CD4-positive, alpha-beta T cell treated with Interferon gamma for 1 hour (primary cell): Measurements from ENCODE around the gene TJP3.
A peak's percentile ranks its signal among the peaks of the same experiment; 100 is the strongest.

Source experiments
- DNase-seq: peaks from one replicate; pipeline ENCODE4 v3.0.0-alpha.2; 2020

The TJP3 gene

DNA sequence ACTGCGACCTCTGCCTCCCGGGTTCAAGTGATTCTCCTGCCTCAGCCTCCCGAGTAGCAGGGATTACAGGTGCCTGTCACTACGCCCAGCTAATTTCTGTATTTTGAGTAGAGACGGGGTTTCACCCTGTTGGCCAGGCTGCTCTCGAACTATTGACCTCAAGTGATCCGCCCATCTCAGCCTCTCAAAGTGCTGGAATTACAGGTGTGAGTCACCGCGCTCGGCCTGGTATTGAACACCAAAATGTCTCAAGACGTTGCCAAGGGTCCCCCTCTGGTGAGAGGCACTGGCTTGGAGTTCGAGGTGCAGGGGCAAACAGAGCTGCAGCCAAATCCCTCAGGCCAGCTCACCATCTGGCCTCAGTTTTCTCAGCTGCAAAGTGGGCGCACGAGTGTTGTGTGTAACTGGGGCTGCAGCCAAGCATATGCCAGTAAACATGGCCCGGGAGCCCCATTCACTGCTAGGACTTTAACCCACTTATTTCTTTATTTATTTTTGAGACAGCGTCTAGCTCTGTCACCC, 8.0 kb downstream of the TJP3 start:
- DNase-seq: no peak

DNA sequence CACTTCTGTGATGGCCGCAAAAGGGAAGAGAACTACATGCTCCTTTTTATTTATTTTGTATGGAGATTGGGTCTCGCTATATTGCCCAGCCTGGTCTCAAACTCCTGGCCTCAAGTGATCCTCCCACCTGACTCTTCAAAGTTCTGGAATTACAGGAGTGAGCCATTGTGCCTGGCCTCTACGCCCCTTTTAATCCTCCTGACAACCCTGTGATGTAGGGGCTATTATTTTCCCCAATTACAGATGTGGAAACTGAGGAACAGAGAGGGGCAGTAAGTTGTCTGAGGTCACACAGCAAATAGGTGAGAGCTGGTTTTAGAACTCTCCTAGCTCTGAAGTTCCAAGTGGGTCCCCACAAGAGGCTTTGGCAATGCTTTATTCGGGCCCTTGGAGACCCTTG, 11.7 kb downstream of the TJP3 start:
- no peak for DNase-seq

- no peak for DNase-seq
Measured at GRCh38 chr19:3720349-3720917, 12.2 kb downstream of the TJP3 start.

- DNase-seq: peak; percentile 88
Measured at GRCh38 chr19:3721131-3721886, 13.1 kb downstream of the TJP3 start.

GRCh38 chr19:3721887-3722442, 13.8 kb downstream of the TJP3 start:
- DNase-seq: no peak

- no peak for DNase-seq
Measured at GRCh38 chr19:3722443-3723109, 14.4 kb downstream of the TJP3 start.

DNA sequence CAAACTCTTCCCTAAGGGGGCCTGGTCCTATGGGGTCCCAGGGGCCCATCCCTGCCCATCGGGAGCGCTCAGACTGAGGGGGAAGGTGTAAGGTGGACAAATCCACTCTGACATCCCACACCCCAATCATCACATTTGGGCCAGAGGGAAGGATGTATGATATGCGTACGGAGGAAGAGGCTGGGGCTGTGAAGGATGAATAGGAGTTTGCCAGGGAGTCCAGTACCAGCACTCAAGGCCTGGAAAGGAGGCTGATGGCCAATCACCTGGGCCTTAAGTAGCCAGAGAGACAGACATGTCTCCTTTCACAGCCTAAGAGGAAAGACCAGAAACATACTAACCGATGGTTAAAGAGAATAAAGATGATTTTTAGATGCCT, 14.9 kb downstream of the TJP3 start:
- no peak for DNase-seq

- no peak for DNase-seq
Measured at GRCh38 chr19:3723883-3724282, 15.7 kb downstream of the TJP3 start.

DNA sequence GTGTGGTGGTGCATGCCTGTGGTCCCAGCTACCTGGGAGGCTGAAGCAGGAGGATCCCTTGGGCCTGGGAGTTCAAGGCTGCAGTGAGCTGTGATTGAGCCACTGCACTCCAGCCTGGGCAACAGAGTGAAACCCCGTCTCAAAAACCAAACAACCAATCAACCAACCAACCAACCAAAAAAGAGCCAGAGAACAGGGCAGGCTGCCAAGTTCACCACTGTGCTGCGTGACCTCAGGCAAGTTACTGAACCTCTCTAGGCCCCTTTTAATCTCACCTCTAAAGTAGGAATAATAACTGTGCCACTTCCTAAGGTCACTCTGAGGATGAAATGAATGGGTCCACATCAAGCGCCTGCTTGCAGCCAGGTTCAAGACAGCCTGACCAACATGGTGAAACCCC, 16.9 kb downstream of the TJP3 start:
- no peak for DNase-seq

- no peak for DNase-seq
Measured at GRCh38 chr19:3725640-3726310, 17.6 kb downstream of the TJP3 start.

DNA sequence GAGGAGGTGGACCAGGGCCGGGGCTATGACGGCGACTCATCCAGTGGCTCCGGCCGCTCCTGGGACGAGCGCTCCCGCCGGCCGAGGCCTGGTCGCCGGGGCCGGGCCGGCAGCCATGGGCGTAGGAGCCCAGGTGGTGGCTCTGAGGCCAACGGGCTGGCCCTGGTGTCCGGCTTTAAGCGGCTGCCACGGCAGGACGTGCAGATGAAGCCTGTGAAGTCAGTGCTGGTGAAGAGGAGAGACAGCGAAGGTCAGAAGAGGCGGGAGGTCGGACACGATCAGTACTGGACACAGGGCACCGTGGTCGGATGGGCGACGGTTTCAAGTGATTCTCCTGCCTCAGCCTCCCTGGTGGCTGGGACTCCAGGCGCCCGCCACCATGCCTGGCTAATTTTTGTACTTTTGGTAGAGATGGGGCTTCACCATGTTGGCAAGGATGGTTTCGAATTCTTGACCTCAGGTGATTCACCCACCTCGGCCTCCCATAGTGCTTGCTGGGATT, 22.3 kb downstream of the TJP3 start:
- DNase-seq: no peak

- no peak for DNase-seq
Measured at GRCh38 chr19:3732108-3732507, 23.9 kb downstream of the TJP3 start.

- DNase-seq: no peak
Measured at GRCh38 chr19:3733549-3734309, 25.5 kb downstream of the TJP3 start.

GRCh38 chr19:3734310-3734600, 26.1 kb downstream of the TJP3 start:
- DNase-seq: no peak

- DNase-seq: no peak
Measured at GRCh38 chr19:3736106-3736724, 28.0 kb downstream of the TJP3 start.

- DNase-seq: no peak
Measured at GRCh38 chr19:3737487-3738205, 29.5 kb downstream of the TJP3 start.

GRCh38 chr19:3738477-3739220, 30.5 kb downstream of the TJP3 start:
- DNase-seq: no peak

GRCh38 chr19:3740431-3740830, 32.2 kb downstream of the TJP3 start:
- DNase-seq: no peak

DNA sequence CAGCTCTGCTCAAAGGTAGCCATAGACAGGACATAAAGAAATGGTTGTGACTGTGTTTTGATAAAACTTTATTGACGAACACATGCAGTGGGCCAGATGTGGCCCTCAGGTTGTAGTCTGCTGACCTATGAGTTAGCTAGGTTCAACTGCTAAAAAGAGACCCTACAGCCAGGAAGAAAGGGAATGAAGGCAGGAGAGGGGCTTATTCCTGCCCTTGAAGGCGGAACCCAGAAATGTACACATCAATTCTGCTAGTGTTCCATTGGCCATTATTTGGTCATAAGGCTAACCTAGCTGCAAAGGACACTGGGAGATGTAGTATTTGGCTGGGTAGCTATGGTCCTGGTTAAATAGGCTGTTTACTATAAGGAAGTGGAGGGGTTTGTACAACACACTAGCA, 35.3 kb downstream of the TJP3 start:
- DNase-seq: no peak

DNA sequence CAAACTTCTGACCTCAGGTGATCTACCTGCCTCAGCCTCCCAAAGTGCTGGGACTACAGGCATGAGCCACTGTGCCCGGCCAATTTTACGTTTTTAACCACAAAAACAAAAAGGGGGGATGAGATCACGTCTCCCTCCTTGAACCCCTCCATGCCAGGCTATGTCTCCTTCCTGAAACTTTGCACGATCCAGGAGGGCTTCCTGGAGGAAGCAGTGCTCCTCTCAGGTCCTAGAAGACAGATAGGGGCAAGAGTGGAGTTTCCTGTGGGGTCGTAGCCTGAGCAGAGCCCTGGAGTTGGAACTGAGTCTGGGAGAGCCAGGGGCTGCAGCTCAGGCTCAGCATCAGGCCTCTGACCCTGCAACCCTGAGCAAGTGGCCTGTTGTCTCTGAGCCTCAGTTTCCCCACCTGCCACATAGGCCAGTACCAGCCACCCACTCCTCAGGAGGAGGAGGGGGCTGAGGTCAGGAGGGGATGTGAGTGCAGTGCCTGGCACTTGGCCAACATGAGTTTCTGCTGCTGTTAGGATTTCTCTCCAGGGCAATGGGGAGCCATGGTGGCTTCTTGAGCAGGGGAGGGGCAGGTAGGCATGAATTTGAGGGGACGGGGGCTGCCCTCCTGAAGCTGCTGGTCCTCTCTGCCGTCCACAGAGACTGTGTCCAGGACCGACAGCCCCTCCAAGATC, 37.3 kb downstream of the TJP3 start:
- no peak for DNase-seq
